Right forelimb (tissue), 1 donor: Measurements from ENCODE around the gene SH3TC1.

Source experiments
- DNase-seq: peaks from one replicate; pipeline ENCODE4 v3.0.0-alpha.2; 2018

Gene SH3TC1

DNA sequence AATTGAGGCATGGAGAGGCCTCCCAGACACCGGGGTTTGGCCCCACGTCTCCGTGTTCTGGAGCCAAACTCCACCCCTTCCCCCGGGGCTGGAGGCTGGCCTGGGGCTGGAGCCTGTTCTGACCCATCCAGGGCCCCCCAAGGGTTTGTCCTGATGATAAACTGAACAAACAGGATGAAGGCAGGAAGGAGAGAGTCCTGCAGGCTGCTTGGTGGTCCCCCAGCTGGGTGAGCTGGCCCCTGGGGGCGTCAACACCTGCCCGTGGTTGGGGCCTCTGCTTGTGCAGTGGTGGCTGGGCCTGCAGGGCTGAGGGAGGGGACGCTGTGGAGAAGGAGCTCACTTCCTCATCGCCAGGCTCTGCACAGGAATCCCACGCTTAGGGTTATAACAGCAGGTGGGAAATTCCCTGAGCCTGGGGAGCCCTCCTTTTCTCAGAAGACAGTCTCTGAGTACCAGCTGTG is 2.3 kb downstream of the SH3TC1 start:
- no peak for DNase-seq

DNA sequence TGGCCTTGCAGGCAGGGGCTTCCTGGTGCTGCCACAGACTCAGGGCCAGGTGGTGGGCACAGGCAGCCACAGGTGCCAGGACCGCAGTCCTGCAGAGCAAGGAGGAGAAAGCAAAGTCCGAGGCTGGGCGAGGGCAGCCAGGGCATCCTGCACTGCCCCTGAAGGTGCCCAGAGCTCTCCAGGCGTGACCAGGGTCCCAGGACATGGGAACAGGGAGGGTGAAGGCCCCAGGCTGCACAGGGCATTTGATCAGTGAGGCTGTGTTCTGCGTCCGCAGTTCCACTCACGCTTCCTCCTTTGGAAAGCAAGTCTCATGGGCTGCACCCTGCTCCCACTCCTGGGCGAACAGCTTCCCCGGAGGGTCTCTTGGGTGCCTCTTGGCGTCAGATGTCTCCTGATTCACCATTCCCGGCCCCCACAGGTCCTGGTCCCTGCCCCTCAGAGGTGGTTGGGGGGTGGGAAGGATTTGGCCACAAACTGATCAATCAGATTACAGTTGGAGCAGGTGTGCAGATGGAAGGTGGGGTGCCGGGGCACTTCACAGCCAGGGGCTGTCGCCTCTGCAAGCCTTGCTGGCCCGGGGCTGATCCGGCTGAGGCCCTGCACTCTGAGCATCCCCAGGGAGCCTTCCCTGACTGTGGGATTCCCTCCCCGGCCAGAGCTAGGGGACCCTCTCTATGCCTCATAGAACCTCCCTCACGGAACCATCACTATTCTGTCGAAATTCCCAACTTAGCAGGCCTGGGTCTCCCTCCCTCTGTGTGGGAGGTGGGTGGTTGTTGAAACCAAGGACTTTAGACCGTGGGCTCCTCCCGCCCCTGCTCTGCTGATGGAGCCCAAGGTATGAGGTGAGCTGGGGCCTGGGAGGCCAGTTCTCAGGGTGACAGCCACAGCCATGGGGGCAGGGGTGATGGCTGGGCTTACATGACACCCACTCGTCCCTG is 3.3 kb downstream of the SH3TC1 start:
- no peak for DNase-seq

DNA sequence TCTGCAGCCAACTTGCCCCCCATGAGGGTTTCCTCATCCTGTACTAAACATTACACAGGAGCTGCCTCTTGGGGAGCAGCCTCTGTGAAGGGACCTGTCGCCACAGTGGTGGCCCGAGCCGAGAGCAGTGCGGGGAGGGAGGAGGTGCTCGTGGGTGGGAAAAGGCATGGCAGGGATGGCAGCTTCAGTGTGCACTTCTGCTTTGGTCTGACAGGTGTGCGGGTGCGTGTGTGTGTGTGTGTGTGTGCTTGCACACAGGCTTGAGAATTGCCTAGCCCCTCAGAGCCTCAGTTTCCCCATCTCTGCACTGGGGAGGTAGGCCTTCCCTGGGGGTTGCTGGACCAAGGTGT is 3.9 kb downstream of the SH3TC1 start:
- DNase-seq: no peak

DNA sequence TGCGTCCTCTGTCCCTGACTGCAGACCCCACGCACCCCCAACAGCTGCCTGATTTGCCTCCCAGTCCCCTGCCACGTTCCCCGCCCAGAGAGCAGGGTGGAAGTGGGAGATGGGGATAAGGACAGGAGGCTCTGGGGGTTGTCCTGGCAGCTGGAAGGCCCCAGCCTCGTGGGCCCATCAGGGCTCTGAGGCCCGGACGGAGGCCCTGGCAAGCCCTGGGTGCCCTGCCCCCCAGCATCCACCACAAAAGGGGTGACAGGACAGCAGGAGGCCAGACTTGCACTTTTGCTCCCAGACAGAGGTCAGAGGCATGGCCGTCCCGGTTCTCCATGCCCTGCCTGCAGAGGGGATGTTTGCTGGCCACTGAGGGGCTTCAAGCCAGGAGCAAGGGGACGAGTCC is 4.7 kb downstream of the SH3TC1 start:
- no peak for DNase-seq

DNA sequence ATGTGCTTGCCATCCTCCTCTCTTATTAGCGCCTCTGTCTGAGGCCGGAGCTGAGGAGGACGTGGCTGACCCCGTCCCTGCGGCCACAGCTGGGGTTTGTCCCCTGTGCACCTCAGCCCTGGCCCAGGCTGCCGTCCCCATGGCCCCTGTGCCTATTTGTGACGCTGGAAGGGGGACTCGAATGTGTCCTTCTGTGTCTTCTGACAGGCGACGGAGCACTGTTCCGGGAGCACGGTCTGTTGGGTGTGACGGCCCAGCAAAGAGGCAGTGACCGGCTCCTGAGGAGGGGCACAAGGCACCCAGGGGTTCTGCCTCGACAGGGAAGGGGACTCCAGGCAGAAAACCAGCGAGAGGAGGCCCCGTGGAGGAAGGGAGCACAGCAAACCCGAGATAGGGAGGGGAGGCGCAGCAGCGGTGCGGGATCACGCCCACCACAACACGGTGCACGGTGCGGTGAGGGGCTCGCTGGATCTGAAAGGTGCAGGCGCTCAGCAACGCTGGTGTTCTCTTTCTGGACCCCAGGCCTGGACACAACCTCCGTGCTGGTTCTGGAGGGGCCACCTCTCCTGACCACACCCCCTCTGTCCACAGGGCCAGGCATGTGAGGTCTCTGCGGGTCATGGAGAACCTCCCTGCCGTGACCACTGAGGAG is 5.6 kb downstream of the SH3TC1 start:
- no peak for DNase-seq

DNA sequence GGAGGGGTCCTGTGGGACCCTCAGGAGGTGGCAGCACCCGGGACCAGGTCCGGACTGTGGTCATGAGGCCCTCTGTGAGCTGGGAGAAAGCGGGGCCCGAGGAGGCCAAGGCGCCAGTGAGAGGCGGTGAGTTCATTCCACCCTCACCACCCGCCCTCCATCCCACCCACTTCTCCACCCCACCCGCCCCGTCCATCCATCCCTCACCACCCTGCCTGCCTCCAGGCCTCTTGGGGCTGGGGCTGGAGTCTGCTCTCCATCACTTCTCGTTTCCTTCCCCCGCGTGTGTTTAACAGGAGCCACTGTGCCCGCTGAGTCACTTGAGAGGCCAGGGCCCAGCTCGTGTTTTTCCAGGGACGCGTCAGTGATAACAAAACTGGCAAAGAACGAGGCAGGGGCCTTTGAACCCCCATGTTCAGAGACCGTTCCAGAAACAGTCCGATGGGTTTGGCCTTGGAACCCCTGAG is 6.2 kb downstream of the SH3TC1 start:
- DNase-seq: no peak

DNA sequence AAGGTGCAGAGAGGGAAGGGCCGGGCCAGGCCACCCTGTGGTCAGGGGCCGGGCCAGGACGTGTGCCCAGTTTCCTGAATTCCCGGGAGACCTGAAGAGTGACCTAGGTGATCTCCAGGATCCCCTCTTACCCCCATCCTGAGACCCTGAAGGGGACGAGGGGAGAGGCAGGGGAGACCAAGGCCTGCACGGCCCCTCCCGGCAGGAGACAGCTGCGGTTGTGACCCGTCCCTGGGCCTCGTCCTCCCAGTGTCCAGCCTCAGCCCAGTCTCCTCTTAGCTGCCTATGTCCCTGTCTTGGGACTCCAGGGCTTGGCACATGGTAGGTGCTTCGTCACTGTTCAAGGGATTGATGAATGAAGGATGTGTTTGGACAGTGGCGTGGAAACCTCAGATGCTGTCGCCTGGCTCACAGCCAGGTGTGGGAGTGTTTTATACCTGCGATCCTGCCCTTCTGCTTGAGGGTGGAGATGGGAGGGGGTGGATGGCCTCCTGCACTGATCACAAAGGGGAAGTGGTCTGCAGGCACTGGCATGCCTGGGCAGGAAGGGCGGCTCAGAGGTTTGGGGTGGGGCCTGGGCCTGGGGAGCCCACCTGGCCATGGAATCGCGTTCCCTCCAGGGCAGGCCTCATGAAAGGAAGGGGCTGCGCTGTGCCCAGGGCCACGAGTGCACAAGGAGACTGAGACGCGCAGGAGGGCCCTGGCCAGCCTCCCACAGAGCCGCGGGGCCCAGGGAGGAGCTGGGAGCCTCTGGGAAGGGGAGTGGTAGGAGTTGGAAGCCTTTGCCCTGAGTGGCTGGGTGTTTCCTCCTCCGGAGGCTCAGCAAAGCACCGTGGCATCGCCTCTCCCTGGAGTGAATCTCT is 6.9 kb downstream of the SH3TC1 start:
- no peak for DNase-seq

DNA sequence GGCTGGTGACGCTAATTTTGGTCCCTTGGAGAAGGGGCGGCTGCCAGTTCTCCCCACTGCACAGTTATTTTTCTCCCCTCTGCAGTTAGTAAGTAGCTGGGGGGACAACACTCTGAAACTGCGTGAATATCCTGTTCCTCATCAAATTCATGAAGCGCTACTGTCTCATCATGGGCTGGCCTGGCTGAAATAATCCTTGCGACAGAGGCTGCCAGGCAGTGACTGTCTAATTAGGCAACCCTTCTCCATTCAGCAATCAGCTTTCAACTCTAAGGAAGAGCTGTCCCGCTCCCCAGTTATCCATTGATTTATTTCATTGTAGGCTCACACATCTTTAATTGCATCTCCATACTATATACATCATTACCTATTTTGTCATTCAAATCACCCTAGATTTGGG is 8.2 kb downstream of the SH3TC1 start:
- no peak for DNase-seq

DNA sequence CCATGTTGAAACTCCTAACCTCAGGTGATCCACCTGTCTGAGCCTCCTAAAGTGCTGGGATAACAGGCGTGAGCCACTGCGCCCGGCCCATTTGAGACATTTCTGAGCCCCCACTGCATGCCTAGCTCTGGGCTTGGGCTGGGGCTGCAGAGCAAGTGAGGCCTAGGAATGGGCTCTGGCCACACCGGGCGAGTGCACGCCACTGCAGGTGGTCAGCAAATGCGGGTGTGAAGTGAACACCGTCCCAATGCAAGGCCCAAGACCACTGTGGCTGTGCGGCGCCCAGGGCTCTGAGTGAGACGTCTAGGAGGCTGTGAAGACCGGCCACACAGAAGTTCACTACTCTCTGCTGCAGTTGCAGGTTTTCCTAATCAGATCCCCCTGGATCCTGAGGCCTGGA is 9.5 kb downstream of the SH3TC1 start:
- no peak for DNase-seq

DNA sequence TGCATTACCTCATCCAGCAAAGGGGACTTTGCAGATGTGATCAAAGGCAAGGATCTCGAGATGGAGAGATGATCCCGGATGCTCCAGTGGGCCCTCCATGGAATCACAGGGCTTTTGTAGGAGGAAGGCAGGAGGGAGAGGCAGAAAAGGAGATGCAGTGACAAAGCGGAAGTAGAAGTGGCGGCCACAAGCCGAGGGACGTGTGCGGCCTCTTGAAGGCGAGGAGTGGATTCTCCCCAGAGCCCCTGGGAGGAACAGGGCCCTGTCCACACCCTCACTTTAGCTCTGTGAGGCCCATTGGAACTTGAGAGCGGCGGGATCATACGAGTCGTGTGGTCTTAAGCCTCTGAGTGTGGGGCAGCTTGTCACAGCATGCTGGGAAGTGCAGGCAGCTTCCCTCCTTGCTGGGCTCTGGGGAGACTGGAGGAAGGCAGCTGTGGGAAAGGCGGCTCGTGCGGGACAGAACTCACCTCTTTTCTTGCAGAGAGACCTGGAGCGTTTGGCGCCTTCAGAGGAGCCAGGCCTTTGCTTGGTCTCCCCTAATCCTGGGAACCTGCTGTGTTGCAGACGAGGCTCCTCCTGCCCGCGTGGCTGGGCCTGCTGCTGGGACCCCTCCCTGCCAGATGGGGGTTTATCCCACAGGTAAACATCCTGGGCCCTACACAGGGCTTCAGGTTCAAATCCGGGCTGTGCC is 10.2 kb downstream of the SH3TC1 start:
- DNase-seq: no peak

DNA sequence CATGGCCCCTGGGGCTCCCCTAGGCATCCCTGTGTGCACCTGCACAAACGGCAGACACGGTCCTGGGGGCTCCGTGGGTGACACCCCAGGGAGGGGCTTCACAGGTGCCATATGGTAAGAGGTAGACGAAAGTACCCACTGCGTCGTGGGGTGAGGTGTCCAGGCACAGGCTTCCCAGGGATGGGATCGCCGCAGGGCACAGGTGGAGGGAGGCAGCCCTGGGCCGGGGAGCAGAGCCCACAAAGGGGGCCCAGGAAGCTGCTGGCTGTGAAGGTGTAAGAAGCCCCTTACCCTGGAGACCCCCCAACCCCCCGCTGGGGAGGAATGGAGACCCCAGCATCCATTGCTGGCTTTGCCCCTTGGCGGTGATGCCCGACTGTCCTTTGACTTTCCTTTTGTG is 10.9 kb downstream of the SH3TC1 start:
- no peak for DNase-seq

DNA sequence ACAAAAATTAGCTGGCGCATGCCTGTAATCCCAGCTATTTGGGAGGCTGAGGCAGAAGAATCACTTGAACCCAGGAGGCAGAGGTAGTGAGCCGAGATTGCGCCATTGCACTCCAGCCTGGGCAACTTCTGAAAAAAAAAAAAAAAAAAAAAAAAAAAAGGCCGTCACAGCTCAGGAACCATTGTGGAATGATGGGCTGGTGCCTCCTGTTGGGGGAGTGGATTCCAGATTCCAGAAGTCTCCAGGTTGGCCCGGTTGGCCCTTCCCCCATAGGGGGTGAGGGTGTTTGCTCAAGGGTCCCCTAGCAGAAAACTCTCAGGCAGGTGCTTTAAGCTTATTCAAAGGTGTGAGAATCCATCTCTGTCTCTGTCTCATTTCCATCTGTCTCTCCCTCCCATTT is 11.5 kb downstream of the SH3TC1 start:
- no peak for DNase-seq

DNA sequence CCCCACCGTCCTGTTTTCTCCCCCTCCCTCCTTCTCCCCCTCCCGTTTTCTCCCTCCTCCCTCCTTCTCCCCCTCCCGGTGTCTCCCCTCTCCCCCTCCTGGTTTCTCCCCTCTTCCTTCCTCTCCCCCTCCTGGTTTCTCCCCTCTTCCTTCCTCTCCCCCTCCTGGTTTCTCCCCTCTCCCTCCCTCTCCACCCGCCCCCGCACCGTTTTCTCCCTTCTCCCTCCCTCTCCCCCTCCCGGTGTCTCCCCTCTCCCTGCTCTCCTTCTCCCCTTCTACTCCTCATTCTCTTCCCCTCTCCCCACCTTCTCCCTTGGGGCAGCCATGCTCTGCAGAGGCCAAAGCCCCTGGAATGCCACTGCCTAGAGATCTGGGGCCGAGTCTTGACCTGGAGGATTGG is 12.2 kb downstream of the SH3TC1 start:
- DNase-seq: no peak

DNA sequence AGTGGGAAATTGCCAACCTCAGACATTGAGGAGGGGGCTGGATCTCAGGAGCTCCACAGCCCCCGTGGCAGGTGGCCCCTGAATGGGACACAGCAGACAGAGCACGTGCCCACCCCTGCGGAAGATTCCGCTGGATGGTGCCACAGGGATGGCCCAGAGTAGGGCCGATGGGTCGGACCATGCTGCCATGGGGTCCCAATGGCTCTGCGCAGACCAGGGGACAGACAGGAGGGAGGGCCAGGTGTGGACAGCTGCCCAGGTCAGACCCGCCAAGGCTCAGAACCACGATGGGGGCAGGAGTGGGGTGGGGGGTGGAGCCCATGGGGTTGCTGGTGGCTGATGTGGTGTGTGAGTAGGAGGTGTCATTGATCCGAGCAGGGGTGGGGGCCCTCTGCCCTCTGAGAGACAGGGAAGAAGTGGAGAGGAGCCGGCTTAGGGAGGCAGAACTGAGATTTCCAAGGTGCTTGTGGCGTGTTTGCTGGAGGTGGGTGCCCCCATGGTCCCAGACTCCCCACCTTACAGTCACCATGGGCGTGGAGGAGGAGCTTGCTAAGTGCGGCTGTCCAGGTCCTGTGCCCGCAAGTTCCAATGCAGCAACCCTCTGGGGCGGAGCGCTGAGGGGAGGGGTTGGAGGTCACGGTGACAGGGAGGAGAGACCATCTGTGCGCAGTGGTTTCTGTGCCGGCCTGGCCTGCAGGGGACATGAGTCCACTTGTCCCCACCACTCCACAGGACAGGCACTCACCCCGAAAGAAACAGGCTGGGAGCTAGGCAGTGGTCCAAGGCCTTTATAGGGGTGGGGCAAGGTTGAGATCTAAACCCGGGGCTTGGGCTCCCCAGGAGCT is 12.9 kb downstream of the SH3TC1 start:
- DNase-seq: no peak

DNA sequence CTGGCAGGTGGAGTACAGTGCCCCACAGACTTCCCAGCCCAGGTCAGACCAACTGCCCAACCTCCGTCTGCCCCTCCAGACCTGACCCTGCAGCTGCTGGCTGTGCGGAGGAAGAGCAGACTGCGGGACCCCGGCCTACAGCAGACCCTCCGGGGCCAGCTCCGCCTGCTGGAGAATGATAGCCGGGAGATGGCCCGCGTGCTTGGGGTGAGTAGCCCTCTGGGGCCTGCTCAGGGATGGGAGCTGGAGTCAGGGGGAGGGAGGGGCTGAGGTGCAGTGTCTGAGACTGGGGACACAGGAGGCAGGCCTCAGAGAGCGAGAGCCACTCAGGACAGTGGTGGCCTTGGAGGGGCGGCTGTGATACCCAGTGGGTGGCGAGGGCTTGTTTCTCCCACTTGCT is 13.5 kb downstream of the SH3TC1 start:
- no peak for DNase-seq

DNA sequence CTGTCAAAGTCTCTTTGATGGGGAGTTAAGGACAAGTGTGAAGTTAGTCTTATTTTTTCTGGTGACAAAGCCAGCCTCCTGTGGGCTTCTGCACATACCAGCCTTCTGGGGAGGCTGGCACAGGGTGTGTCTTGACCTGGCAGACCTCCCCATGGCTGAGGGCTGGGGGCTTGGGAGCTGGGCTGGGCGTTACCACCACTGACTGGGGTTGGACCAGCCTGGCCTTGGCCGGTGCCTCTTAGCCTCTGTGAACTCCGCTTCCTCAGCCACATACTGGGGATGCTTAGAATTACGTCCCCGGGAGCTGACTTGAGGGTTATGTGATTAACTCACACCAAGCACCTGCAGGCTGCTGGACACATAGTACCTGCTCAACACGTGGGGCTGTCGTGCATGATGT is 14.0 kb downstream of the SH3TC1 start:
- no peak for DNase-seq

DNA sequence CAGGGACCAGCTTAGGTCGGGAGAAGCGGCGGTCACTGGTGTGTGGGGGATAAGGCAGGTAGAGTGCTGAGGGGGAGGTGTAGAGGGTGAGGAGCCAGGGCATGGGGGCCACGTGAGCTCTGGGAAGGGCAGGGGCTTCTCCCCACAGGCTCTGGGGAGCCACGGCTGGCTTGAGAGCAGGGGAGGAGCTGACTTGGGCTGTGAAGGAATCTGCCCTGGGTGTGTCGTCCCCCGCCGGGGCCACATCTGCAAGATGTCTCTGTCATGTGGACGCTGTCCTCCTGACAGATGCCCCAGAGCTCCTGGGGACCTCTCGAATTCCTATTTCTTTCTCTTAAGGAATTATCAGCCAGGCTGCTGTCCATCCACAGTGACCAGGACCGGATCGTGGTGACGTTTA is 15.0 kb downstream of the SH3TC1 start:
- DNase-seq: no peak

DNA sequence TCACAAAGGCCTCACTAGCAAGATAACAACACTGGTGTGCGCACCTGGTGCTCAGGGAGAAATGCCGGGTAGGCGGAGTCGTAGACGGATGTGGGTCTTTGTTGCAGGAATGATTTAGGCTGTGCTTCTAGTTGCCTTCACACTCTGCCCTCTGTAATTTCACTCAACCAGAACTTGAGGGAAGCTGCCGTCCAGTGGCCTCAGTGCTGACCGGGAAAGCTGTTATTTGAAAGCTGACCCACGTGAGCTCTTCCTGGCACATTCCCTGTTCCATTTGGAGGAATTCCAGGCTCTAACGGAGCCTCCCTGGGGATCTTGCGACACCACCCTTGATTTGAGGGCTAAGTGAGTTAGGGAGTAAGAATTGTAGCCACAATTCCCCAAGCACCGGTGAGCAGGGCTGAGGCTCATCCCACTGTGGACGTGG is 15.9 kb downstream of the SH3TC1 start:
- DNase-seq: no peak

DNA sequence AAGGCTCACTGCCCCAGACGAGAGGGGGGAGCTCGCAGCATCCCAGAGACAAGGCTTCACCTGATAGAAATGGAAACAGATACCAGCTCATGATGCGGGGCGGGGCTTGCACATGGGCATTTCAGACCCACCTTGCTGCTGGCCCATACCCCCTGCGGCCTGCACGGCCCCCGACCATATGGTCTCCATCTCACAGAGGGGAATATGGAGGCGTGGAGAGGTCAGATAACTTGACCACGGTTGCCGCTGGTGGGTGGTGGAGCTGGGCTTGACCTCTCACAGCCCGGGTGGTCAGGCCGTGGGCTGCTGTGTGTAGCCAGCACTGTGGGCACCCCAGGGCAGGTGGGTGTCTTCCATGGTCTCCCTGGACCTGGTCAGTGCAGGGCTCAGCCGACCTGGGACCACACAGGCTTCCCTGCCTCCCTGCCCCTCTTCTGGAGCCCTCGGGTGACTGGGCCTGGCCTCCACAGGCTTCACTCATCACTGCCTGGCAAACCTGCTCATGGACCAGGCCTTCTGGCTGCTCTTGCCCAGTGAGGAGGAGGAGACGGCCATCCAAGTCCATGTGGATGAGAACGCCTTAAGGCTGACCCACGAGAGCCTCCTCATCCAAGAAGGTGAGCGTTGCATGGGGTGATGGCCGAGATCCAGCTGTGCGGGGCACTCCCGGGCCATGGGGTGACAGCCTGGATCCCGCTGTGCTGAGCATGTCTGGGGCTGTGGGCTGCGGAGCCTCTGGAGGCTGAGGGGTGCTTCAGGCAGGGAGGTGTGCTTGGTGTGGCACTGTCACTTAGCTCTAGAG is 16.8 kb downstream of the SH3TC1 start:
- no peak for DNase-seq

DNA sequence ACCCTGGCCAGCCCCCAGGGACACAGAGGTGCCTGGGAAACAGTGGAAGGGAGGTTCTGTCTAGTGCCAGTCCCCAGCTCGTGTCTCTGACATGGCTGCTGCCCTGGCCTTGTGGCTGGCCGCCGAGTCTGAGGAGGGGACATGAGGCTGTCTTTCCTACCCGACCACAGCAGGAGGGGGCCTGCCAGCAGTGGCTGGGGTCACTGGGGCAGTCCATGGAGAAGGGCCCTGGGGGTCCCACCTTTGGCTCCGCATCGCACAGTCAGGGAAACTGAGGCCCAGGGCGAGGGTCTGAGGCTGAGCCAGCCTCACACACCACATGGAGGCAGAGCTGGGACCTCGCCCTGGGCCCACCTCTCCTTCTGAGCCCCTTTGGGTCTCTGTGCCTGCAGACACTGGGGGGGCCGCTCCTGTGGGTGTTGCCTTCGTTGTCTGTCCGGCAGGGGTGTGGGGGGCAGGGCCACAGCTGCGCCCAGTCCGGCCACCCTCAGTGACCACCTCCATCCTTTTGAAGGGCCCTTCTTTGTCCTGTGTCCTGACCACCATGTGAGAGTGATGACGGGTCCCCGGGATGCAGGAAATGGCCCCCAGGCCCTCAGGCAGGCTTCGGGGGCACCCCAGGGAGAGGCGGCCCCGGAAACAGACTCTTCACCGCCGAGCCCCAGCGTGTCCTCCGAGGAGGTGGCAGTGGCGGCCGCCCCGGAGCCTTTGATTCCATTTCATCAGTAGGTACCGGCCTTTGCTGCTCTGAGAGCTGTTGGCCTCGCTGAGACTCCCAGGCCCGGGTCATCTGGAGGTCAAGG is 17.6 kb downstream of the SH3TC1 start:
- DNase-seq: no peak
